Pancreas (tissue), 10 donors: Measurements from ENCODE around the gene DAAM2. TPM values are rescaled to one million over a fixed set of nuclear protein-coding genes. Genes with fewer than 3 reads are reported as not detected.

Source experiments
- ATAC-seq, 4 donors: fragments of 200-7000 bp; cut with Tn5 transposase; one replicate each; pipeline versions ENCODE4 v1.8.0 to v1.9.1; 2020; ENCODE audit warnings: mild to moderate bottlenecking in 4 of 4, moderate library complexity in 4 of 4
- DNase-seq, 6 donors: peaks; one replicate each; pipeline ENCODE4 v3.0.0-alpha.2; 2020
- FAIRE-seq: peaks from 2 replicates; lab custom pipeline; 2012; peaks lifted over from hg19 to GRCh38; lab: Jason Lieb, UNC
- H3K27ac ChIP-seq, 4 donors: fragments of 200-600 bp; sonication (generic); 1 replicate in 3 of 4; 2 replicates in 1 of 4; pipeline versions ENCODE4 v1.5.0 to v1.8.0; 2020
- H3K27me3 ChIP-seq, 4 donors: fragments of 200-600 bp; one replicate each; pipeline ENCODE4 v1.8.0; 2021
- H3K36me3 ChIP-seq, 3 donors: fragments of 200-600 bp; sonication (generic) in 1 of 3; one replicate each; pipeline versions ENCODE4 v1.5.0 to v1.8.0; 2020 to 2021
- H3K4me1 ChIP-seq, 3 donors: fragments of 200-600 bp; one replicate each; pipeline ENCODE4 v1.8.0; 2021
- H3K4me3 ChIP-seq, 4 donors: fragments of 200-600 bp; sonication (generic) in 2 of 4; one replicate each; pipeline versions ENCODE4 v1.5.0 to v1.8.0; 2020 to 2021
- H3K9me3 ChIP-seq, 4 donors: fragments of 200-600 bp; one replicate each; pipeline ENCODE4 v1.8.0; 2021
- WGBS, 2 donors: extraction: QIAGEN DNeasy Blood & Tissue Kit; methylation state at CpG; one replicate each; pipeline ENCODE4 v1.1.7; 2013; 5-methylcytosine and 5-hydroxymethylcytosine counted together
- intact Hi-C, 3 donors: fragments of 100-400 bp; cut with DNase I; formaldehyde crosslinking; loops; one replicate each; pipeline versions ENCODE4 v1.11.1 to v1.14.2; 2022
- polyA plus RNA-seq, 2 donors: library from polyadenylated mRNA; stranded (reverse); fragments of 200-250 nt; gene quantifications; one replicate each; pipeline ENCODE4 v1.2.3, GENCODE V29; 2013
- total RNA-seq, 6 donors: library from RNA; stranded (reverse); fragmentation: NEBNext Ultra II Directional in 4 of 6; extraction: Animal tissue kit (Norgen Biotek cat#: 25700) in 4 of 6; gene quantifications; one replicate each; pipeline versions ENCODE4 v1.2.1 to v1.2.4, GENCODE V29; 2021 to 2023
- TF ChIP-seq, protein P1 (sequence below), 4 donors: fragments of 200-600 bp; sonication (generic) in 3 of 4; IDR thresholded peaks; one replicate each; pipeline versions ENCODE4 v1.5.0 to v1.8.0; 2021; ENCODE audit warnings: antibody characterized with exemption in 4 of 4
- donor health status: healthy with polysubstance abuse.
- donor health status: DM: no; HTN: no; CAD: no; lungs with moderate emphysema.
- donor health status: DM: no; HTN: no; CAD: no.
- donor health status: control.
- donor health status: control.
- donor health status: Bipolar disorder and iron deficiency.
- donor health status: DM: yes; HTN: yes; CAD: no.
- donor health status: DM: no; HTN: no; CAD: no.
- donor health status: DM: no; HTN: no; CAD: no.
- donor health status: DM: yes; HTN: yes; CAD: no.

Gene DAAM2
- total and polyA plus RNA-seq, 8 donors = 4.0 to 10.5 (median 7.2) TPM

DNA sequence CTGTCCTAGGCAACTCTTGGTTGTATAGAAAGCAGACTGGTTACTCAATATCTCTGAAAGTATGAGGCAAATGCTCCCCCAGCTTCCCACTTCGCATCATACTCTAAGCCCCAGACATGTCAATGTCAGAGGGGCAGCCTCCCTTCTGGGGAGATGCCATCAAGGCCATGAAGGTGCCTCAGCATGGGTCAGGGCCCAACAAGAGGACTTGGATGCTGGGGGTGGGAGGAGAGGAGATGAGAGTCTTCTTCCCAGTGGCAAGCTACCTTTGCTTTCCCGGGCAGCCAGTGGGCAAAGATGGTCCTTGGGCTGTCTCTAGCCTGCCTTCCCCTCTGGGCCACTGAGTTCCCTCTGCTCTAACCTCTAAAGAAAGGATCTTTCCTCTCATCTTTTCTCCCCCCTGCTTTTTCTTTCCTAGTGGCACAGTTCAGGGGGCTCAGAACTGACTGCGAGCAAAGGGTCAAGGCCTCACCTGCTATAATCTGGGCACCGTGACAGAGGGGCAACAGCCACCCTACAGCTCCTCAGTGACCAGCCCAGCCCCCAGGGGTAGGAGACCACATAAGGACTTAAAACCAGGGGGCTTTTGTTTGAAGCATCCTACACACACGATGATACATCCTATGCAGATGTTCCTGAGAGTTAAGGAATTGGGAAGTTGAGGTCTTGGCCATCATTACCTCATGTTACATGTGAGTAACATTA, 115.8 kb downstream of the DAAM2 start:
- WGBS, 2 donors = 86 to 94% methylated on average over 5 of the region's 5 CpGs

DNA sequence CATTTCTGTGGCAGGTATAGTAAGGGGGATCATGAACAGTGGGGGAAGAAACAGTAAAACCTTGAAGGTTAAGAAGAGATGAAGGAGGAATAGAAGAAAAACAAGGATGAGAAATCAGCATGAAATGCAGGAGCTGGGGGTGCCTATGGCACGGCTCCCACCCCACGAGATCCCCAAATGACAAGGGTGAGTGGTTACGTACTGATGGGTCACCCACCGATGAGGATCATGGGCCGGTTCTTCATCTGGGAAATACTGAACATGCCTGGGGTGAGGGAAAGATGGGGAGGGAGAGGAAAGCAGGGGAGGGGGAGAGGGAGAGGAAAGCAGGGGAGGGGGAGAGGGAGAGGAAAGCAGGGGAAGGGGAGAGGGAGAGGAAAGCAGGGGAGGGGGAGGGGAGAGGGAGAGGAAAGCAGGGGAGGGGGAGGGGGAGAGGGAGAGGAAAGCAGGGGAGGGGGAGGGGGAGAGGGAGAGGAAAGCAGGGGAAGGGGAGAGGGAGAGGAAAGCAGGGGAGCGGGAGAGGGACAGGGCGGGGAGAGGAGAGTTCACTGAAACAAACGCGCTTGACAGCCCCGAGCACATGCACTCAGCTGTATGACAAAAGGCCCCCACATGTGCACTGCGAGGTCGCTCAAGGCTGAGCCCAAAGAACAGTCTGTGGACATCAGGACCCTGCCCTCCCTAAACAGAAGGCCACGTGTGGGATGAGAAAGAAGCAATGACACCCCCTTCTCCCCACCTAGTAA, 116.8 kb downstream of the DAAM2 start:
- Histone ChIP-seq H3K4me3 (no peak overlapping the region), H3K36me3 (peaks cover 0 to 8% (median 0%) of the 10 kb centered on the region in 3 donors), H3K27ac (no peak overlapping the region), H3K27me3 (no peaks in the 10 kb centered on the region), H3K9me3 (no peaks in the 10 kb centered on the region), H3K4me1 (no peaks in the 10 kb centered on the region)
- TF ChIP-seq, protein P1, sequence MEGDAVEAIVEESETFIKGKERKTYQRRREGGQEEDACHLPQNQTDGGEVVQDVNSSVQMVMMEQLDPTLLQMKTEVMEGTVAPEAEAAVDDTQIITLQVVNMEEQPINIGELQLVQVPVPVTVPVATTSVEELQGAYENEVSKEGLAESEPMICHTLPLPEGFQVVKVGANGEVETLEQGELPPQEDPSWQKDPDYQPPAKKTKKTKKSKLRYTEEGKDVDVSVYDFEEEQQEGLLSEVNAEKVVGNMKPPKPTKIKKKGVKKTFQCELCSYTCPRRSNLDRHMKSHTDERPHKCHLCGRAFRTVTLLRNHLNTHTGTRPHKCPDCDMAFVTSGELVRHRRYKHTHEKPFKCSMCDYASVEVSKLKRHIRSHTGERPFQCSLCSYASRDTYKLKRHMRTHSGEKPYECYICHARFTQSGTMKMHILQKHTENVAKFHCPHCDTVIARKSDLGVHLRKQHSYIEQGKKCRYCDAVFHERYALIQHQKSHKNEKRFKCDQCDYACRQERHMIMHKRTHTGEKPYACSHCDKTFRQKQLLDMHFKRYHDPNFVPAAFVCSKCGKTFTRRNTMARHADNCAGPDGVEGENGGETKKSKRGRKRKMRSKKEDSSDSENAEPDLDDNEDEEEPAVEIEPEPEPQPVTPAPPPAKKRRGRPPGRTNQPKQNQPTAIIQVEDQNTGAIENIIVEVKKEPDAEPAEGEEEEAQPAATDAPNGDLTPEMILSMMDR (IDR thresholded peaks at IDR 0.05) = no peak
- 90 to 92% methylated on average over 13 of the region's 13 CpGs for WGBS, 2 donors
- intact Hi-C loops = no loop called here
- no peak for ATAC-seq
- no peak for FAIRE-seq
- no peak for DNase-seq

More for the DNA sequence above, 115.8 kb downstream of the DAAM2 start:
- H3K27me3 ChIP-seq = no peaks in the 10 kb centered on the region
- no peak for FAIRE-seq
- intact Hi-C loops = no loop called here
- no peaks in the 10 kb centered on the region for H3K9me3 ChIP-seq
- no peak overlapping the region for H3K27ac ChIP-seq
- TF ChIP-seq, protein P1 (IDR thresholded peaks at IDR 0.05) = no peak
- ATAC-seq = no peak
- peaks cover 0 to 6% (median 0%) of the 10 kb centered on the region in 3 donors for H3K36me3 ChIP-seq
- no peaks in the 10 kb centered on the region for H3K4me1 ChIP-seq
- no peak for DNase-seq
- H3K4me3 ChIP-seq = no peak overlapping the region

- no peaks in the 10 kb centered on the region for H3K4me1 ChIP-seq
- no peak for DNase-seq
- FAIRE-seq = no peak
- no peak for ATAC-seq
- H3K4me3 ChIP-seq = no peak overlapping the region
- TF ChIP-seq, protein P1 (IDR thresholded peaks at IDR 0.05) = no peak
- H3K9me3 ChIP-seq = no peaks in the 10 kb centered on the region
- intact Hi-C loops = no loop called here
- WGBS, 2 donors = 94 to 96% methylated on average over 5 of the region's 5 CpGs
- no peaks in the 10 kb centered on the region for H3K27me3 ChIP-seq
- H3K36me3 ChIP-seq = peaks cover 0 to 14% (median 0%) of the 10 kb centered on the region in 3 donors
- H3K27ac ChIP-seq = no peak overlapping the region
Observed at GRCh38 chr6:39909701-39910100, 117.5 kb downstream of the DAAM2 start.

- DNase-seq (no peak), ATAC-seq (no peak), FAIRE-seq (no peak)
- Histone ChIP-seq H3K36me3 (peaks cover 0 to 18% (median 2%) of the 10 kb centered on the region in 3 donors), H3K27me3 (no peaks in the 10 kb centered on the region), H3K9me3 (no peaks in the 10 kb centered on the region), H3K4me1 (no peaks in the 10 kb centered on the region), H3K27ac (no peak overlapping the region), H3K4me3 (no peak overlapping the region)
- TF ChIP-seq, protein P1 (IDR thresholded peaks at IDR 0.05) = no peak
- intact Hi-C loops = no loop called here
Observed at GRCh38 chr6:39910164-39910563, 118.0 kb downstream of the DAAM2 start.

GRCh38 chr6:39910744-39911143, 118.6 kb downstream of the DAAM2 start:
- Histone ChIP-seq H3K36me3 (peaks cover 0 to 22% (median 6%) of the 10 kb centered on the region in 3 donors), H3K4me3 (no peak overlapping the region), H3K27ac (no peak overlapping the region), H3K27me3 (no peaks in the 10 kb centered on the region), H3K9me3 (no peaks in the 10 kb centered on the region), H3K4me1 (no peaks in the 10 kb centered on the region)
- DNase-seq (no peak), FAIRE-seq (no peak), ATAC-seq (no peak)
- TF ChIP-seq, protein P1 (IDR thresholded peaks at IDR 0.05) = no peak
- intact Hi-C loops = no loop called here
- 93 to 97% methylated on average over 2 of the region's 2 CpGs for WGBS, 2 donors
